ENCODE data around the gene PKP1.

The PKP1 gene

GRCh38 chr1:201294876-201295275 is 11.6 kb downstream of the PKP1 start:
- TF ChIP-seq, protein P1, sequence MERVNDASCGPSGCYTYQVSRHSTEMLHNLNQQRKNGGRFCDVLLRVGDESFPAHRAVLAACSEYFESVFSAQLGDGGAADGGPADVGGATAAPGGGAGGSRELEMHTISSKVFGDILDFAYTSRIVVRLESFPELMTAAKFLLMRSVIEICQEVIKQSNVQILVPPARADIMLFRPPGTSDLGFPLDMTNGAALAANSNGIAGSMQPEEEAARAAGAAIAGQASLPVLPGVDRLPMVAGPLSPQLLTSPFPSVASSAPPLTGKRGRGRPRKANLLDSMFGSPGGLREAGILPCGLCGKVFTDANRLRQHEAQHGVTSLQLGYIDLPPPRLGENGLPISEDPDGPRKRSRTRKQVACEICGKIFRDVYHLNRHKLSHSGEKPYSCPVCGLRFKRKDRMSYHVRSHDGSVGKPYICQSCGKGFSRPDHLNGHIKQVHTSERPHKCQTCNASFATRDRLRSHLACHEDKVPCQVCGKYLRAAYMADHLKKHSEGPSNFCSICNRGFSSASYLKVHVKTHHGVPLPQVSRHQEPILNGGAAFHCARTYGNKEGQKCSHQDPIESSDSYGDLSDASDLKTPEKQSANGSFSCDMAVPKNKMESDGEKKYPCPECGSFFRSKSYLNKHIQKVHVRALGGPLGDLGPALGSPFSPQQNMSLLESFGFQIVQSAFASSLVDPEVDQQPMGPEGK (CRISPR knock-in tag; IDR thresholded peaks at IDR 0.05; ENCODE audit: borderline replicate concordance): no peak
- TF ChIP-seq ZC3H10 (CRISPR knock-in tag; IDR thresholded peaks at IDR 0.05): no peak
- TF ChIP-seq ARNTL (CRISPR knock-in tag; IDR thresholded peaks at IDR 0.05; ENCODE audit: borderline replicate concordance, low read depth): no peak
- TF ChIP-seq GLIS3 (CRISPR knock-in tag; IDR thresholded peaks at IDR 0.05): no peak
- no peak for TF ChIP-seq ESRRG (CRISPR knock-in tag; IDR thresholded peaks at IDR 0.05)
- no peak for TF ChIP-seq ZNF70 (CRISPR knock-in tag; IDR thresholded peaks at IDR 0.05)
- TF ChIP-seq, protein P2, sequence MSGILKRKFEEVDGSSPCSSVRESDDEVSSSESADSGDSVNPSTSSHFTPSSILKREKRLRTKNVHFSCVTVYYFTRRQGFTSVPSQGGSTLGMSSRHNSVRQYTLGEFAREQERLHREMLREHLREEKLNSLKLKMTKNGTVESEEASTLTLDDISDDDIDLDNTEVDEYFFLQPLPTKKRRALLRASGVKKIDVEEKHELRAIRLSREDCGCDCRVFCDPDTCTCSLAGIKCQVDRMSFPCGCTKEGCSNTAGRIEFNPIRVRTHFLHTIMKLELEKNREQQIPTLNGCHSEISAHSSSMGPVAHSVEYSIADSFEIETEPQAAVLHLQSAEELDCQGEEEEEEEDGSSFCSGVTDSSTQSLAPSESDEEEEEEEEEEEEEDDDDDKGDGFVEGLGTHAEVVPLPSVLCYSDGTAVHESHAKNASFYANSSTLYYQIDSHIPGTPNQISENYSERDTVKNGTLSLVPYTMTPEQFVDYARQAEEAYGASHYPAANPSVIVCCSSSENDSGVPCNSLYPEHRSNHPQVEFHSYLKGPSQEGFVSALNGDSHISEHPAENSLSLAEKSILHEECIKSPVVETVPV (CRISPR knock-in tag; IDR thresholded peaks at IDR 0.05): no peak
- TF ChIP-seq TOX (CRISPR knock-in tag; IDR thresholded peaks at IDR 0.05; ENCODE audit: borderline replicate concordance): no peak
- no peak for TF ChIP-seq CSDC2 (CRISPR knock-in tag; IDR thresholded peaks at IDR 0.05)
- no peak for ATAC-seq

GRCh38 chr1:201295346-201295745 is 12.0 kb downstream of the PKP1 start:
- ATAC-seq: peak; percentile 10; the same call in 2 of the 3 replicates
- TF ChIP-seq BACH2 (CRISPR knock-in tag; IDR thresholded peaks at IDR 0.05; ENCODE audit: borderline replicate concordance) (no peak), CREB5 (CRISPR knock-in tag; IDR thresholded peaks at IDR 0.05; ENCODE audit: low read depth) (no peak)
- TF ChIP-seq, protein P3, sequence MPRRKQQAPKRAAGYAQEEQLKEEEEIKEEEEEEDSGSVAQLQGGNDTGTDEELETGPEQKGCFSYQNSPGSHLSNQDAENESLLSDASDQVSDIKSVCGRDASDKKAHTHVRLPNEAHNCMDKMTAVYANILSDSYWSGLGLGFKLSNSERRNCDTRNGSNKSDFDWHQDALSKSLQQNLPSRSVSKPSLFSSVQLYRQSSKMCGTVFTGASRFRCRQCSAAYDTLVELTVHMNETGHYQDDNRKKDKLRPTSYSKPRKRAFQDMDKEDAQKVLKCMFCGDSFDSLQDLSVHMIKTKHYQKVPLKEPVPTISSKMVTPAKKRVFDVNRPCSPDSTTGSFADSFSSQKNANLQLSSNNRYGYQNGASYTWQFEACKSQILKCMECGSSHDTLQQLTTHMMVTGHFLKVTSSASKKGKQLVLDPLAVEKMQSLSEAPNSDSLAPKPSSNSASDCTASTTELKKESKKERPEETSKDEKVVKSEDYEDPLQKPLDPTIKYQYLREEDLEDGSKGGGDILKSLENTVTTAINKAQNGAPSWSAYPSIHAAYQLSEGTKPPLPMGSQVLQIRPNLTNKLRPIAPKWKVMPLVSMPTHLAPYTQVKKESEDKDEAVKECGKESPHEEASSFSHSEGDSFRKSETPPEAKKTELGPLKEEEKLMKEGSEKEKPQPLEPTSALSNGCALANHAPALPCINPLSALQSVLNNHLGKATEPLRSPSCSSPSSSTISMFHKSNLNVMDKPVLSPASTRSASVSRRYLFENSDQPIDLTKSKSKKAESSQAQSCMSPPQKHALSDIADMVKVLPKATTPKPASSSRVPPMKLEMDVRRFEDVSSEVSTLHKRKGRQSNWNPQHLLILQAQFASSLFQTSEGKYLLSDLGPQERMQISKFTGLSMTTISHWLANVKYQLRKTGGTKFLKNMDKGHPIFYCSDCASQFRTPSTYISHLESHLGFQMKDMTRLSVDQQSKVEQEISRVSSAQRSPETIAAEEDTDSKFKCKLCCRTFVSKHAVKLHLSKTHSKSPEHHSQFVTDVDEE (CRISPR knock-in tag; IDR thresholded peaks at IDR 0.05): no peak

DNA sequence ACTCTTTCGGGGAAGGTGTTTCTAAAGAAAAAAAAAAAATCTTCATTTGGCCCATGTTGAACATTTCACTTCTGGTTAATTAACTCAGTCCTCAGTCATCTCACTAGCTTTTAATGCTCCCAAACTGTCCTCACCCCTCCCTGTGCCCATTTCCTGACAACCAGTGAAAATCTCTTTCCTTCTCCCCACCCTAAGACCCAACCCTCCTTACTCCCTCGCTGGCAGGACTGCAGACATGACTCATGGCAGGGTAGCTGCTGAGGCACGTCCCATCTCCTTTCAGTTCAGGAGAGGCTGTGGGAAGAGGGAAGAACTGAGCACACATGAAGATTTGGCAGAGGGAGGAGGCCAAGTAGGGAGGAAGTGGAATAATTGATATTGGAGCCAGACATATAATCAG is 12.6 kb downstream of the PKP1 start:
- ATAC-seq: peak; percentile 84
- TF ChIP-seq TOX (CRISPR knock-in tag; IDR thresholded peaks at IDR 0.05; ENCODE audit: borderline replicate concordance) (no peak), ESRRG (CRISPR knock-in tag; IDR thresholded peaks at IDR 0.05) (no peak), PPARA (CRISPR knock-in tag; IDR thresholded peaks at IDR 0.05; ENCODE audit: borderline replicate concordance) (no peak), ARNTL (CRISPR knock-in tag; IDR thresholded peaks at IDR 0.05; ENCODE audit: borderline replicate concordance, low read depth) (no peak), ZFP30 (CRISPR knock-in tag; IDR thresholded peaks at IDR 0.05) (no peak), ZNF8 (CRISPR knock-in tag; IDR thresholded peaks at IDR 0.05) (no peak), GLIS3 (CRISPR knock-in tag; IDR thresholded peaks at IDR 0.05) (no peak), OSR1 (CRISPR knock-in tag; IDR thresholded peaks at IDR 0.05) (no peak), ZFP3 (CRISPR knock-in tag; IDR thresholded peaks at IDR 0.05) (no peak), TCF4 (CRISPR knock-in tag; IDR thresholded peaks at IDR 0.05; ENCODE audit: borderline replicate concordance) (no peak), SNAI2 (CRISPR knock-in tag; IDR thresholded peaks at IDR 0.05) (no peak)
- TF ChIP-seq, protein P1 (CRISPR knock-in tag; IDR thresholded peaks at IDR 0.05; ENCODE audit: borderline replicate concordance): no peak
- TF ChIP-seq, protein P2 (CRISPR knock-in tag; IDR thresholded peaks at IDR 0.05): no peak

All from SK-N-SH treated with all-trans-retinoic acid at 6 μM for 48 hours (cell line).